HCT116 (cell line): Measurements from ENCODE around the gene GNAO1. TPM values are rescaled to one million over a fixed set of nuclear protein-coding genes. Genes with fewer than 3 reads are reported as not detected.

Experiments used
- ATAC-seq: fragments of 200-7000 bp; cut with Tn5 transposase; 2 replicates; pipeline ENCODE4 v1.9.1; 2020; ENCODE audit warnings: mild to moderate bottlenecking, moderate library complexity
- BruUV-seq: library from RNA; stranded (reverse); fragments of 400-500 nt; replicated peaks from 2 replicates; lab custom pipeline; 2021; lab: Mats Ljungman, UMichigan
- CTCF ChIA-PET: fragments of 300-600 bp; sonication (Branson Sonifier 250); formaldehyde crosslinking; loops from one replicate; lab custom pipeline; 2021; ENCODE audit warnings: antibody characterized with exemption; lab: Charles Lee
- POLR2A ChIA-PET: fragments of 300-600, 350-600 bp; sonication (Branson Sonifier 250); formaldehyde crosslinking; loops from one replicate; lab custom pipeline; 2021; ENCODE audit warnings: antibody characterized with exemption; lab: Charles Lee
- RAD21 ChIA-PET, 2 experiments: fragments of 300-600 bp; sonication (Branson Sonifier 250); formaldehyde crosslinking; loops; one replicate each; lab custom pipeline; 2023; ENCODE audit warnings: low total read pairs in 2 of 2; ENCODE audit not compliant: uncharacterized antibody in 2 of 2, unreplicated experiment in 2 of 2, low non-redundant PET in 1 of 2; lab: Charles Lee
- DNase-seq: peaks from one replicate; pipeline ENCODE4 v3.0.0-alpha.2; 2010; ENCODE audit warnings: low read depth, low spot score
- H2AFZ ChIP-seq: fragments of 200-600 bp; shearing (Covaris generic), sonication (generic); 2 replicates; pipeline ENCODE4 v1.6.1; 2017; ENCODE audit warnings: low read depth, mixed run types, mixed read lengths, antibody characterized with exemption, low read length; ENCODE audit not compliant: poor library complexity, severe bottlenecking
- H3K27ac ChIP-seq: 2 replicates; pipeline ENCODE4 v1.5.1; 2012; ENCODE audit warnings: low read depth, low read length
- H3K27me3 ChIP-seq: fragments of 200-600 bp; sonication (generic); 2 replicates; pipeline ENCODE4 v1.6.1; 2016; ENCODE audit warnings: mixed run types, low read length, mixed read lengths; ENCODE audit not compliant: insufficient read depth
- H3K36me3 ChIP-seq, 2 experiments: fragments of 200-500 bp in 1 of 2; fragments of 200-600 bp in 1 of 2; sonication (Bioruptor generic) in 1 of 2; sonication (generic) in 1 of 2; 2 replicates each; pipeline versions ENCODE4 v1.5.1 to v1.6.1; 2014 to 2016; ENCODE audit warnings: low read length in 2 of 2, inconsistent platforms in 1 of 2, mixed read lengths in 1 of 2, mixed run types in 1 of 2; ENCODE audit not compliant: insufficient read depth in 2 of 2, control insufficient read depth in 1 of 2
- H3K4me1 ChIP-seq, 2 experiments: fragments of 200-600 bp in 1 of 2; sonication (generic) in 1 of 2; 2 replicates each; pipeline versions ENCODE4 v1.5.1 to v1.6.1; 2012 to 2017; ENCODE audit warnings: low read length in 2 of 2, inconsistent platforms in 1 of 2, mild to moderate bottlenecking in 1 of 2, mixed read lengths in 1 of 2, mixed run types in 1 of 2, moderate library complexity in 1 of 2; ENCODE audit not compliant: insufficient read depth in 2 of 2, control insufficient read depth in 1 of 2
- H3K4me2 ChIP-seq: fragments of 200-600 bp; sonication (generic); 2 replicates; pipeline ENCODE4 v1.6.1; 2017; ENCODE audit warnings: mixed run types, low read length, mixed read lengths
- H3K4me3 ChIP-seq, 2 experiments: fragments of 200-600 bp in 1 of 2; sonication (generic) in 1 of 2; replicated peaks in 1 of 2; 2 replicates each; pipeline ENCODE4 v1.5.1; 2011 to 2016; ENCODE audit warnings: low read length in 2 of 2, control low read depth in 1 of 2, low read depth in 1 of 2, mild to moderate bottlenecking in 1 of 2, mixed read lengths in 1 of 2, mixed run types in 1 of 2
- H3K79me2 ChIP-seq: fragments of 200-600 bp; sonication (generic); 2 replicates; pipeline ENCODE4 v1.6.1; 2017; ENCODE audit warnings: mild to moderate bottlenecking, mixed run types, low read length, moderate library complexity, mixed read lengths; ENCODE audit not compliant: insufficient read depth
- H3K9ac ChIP-seq: fragments of 200-600 bp; sonication (generic); 2 replicates; pipeline ENCODE4 v1.6.1; 2016; ENCODE audit warnings: low read length, mixed read lengths
- H3K9me2 ChIP-seq: fragments of 200-600 bp; sonication (generic), shearing (Covaris generic); 2 replicates; pipeline ENCODE4 v1.6.1; 2017; ENCODE audit warnings: mixed run types, mild to moderate bottlenecking, moderate library complexity; ENCODE audit not compliant: insufficient read depth
- H3K9me3 ChIP-seq, 2 experiments: fragments of 200-500 bp in 1 of 2; fragments of 200-600 bp in 1 of 2; sonication (Bioruptor generic) in 1 of 2; sonication (generic) in 1 of 2; 2 replicates each; pipeline ENCODE4 v1.6.1; 2014 to 2017; ENCODE audit warnings: low read length in 2 of 2, mixed read lengths in 2 of 2, inconsistent platforms in 1 of 2, low read depth in 1 of 2, mild to moderate bottlenecking in 1 of 2, mixed run types in 1 of 2, moderate library complexity in 1 of 2; ENCODE audit not compliant: control insufficient read depth in 1 of 2, insufficient read depth in 1 of 2
- H4K20me1 ChIP-seq: fragments of 200-600 bp; sonication (generic), shearing (Covaris generic); 2 replicates; pipeline ENCODE4 v1.6.1; 2017; ENCODE audit warnings: mixed run types, mild to moderate bottlenecking, moderate library complexity; ENCODE audit not compliant: insufficient read depth
- EGR1 ChIP-seq: IDR thresholded peaks from 2 replicates; pipeline ENCODE4 v1.6.1; 2012; ENCODE audit warnings: low read depth
- ELF1 ChIP-seq: IDR thresholded peaks from 2 replicates; pipeline ENCODE4 v1.6.1; 2012; ENCODE audit warnings: low read depth, borderline replicate concordance
- EZH2phosphoT487 ChIP-seq: fragments of 200-600 bp; IDR thresholded peaks from 2 replicates; pipeline ENCODE4 v1.6.1; 2018; ENCODE audit warnings: antibody characterized with exemption, borderline replicate concordance
- FOSL1 ChIP-seq: IDR thresholded peaks from 2 replicates; pipeline ENCODE4 v1.6.1; 2012; ENCODE audit warnings: low read depth
- JUND ChIP-seq: IDR thresholded peaks from 2 replicates; pipeline ENCODE4 v1.6.1; 2012
- SIN3A ChIP-seq: IDR thresholded peaks from 2 replicates; pipeline ENCODE4 v1.6.1; 2012; ENCODE audit warnings: low read depth
- SP1 ChIP-seq: IDR thresholded peaks from 2 replicates; pipeline ENCODE4 v1.6.1; 2012; ENCODE audit warnings: low read depth
- SRF ChIP-seq: IDR thresholded peaks from 2 replicates; pipeline ENCODE4 v1.6.1; 2012; ENCODE audit warnings: low read depth
- ZFX ChIP-seq: fragments of 450-650 bp; IDR thresholded peaks from 2 replicates; pipeline ENCODE4 v1.6.1; 2017
- ZNF274 ChIP-seq: fragments of 200-500 bp; sonication (Bioruptor generic); IDR thresholded peaks from 2 replicates; pipeline ENCODE4 v1.6.1; 2014; ENCODE audit warnings: mild to moderate bottlenecking, low read depth, low read length, inconsistent platforms
- intact Hi-C: fragments of 100-400 bp; cut with micrococcal nuclease; formaldehyde crosslinking; loops from 2 replicates; pipeline ENCODE4 v1.10.0; 2022
- total RNA-seq: library from RNA; stranded (reverse); gene quantifications from one replicate; pipeline ENCODE4 v1.2.1, GENCODE V29; 2021; ENCODE audit not compliant: unreplicated experiment

Gene GNAO1
- total RNA-seq, 1 experiment from 2014 or later = 0.12 TPM

DNA sequence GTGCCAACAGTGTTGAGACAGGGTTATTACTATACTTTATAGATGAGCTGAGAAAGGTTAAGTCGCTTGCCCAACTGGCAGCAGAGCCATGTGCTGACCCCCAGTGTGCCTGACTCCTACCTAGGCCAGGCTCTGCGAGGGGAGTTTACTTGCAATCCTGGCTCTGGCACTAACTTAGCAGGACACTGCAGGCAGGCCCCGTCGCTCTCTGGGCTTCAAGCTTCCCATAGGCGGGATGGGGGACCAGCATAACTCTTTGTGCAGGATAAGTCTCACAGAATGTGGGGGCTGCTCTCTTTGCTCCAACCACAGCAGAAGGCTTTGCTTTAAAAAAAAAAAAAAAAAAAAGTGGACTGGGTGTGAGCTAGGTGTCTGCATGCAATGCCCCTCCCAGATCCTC is 102.7 kb downstream of the GNAO1 start:
- TF ChIP-seq JUND = no peak
- ATAC-seq (no peak), DNase-seq (no peak)
- Histone ChIP-seq H3K9ac (no peak overlapping the region), H3K27ac (no peak overlapping the region), H3K9me2 (no peaks in the 10 kb centered on the region), H3K4me1 (no peaks in the 10 kb centered on the region), H3K4me2 (no peak overlapping the region), H3K27me3 (peaks cover 5% of the 10 kb centered on the region; the same call in 1 of the 2 replicates), H4K20me1 (no peaks in the 10 kb centered on the region), H3K4me3 (no peak overlapping the region), H3K9me3 (no peaks in the 10 kb centered on the region), H3K36me3 (no peaks in the 10 kb centered on the region), H3K79me2 (no peaks in the 10 kb centered on the region), H2AFZ (no peak overlapping the region)
- CTCF ChIA-PET = no interaction called here
- RAD21 ChIA-PET = no interaction called here
- intact Hi-C loops = no loop called here
- POLR2A ChIA-PET = no interaction called here
- BruUV-seq = no TSS peak

DNA sequence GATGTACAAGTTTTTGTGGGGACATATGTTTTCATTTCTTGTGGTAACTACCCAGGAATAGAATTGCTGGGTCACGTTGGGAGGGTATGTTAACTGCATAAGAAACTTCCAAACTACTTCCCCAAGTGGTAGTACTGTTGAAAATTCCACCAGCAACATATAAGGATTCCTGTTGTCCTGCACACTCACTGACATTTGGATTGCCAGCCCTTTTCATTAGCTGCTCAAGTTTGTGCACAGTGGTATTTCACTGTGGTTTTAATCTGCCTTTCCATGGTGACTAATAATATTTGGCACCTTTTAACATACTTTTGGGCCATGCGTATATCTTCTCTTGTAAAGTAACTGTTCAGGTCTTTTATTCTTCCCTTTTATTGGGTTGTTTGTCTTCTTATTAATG is 103.3 kb downstream of the GNAO1 start:
- H3K4me1 ChIP-seq = no peaks in the 10 kb centered on the region
- ATAC-seq = no peak
- H3K4me3 ChIP-seq = no peak overlapping the region
- no peak for TF ChIP-seq ZNF274
- TF ChIP-seq EZH2phosphoT487 = no peak
- TF ChIP-seq SP1 = no peak
- TF ChIP-seq SIN3A = no peak
- TF ChIP-seq EGR1 = no peak
- no peak for TF ChIP-seq ZFX
- no peak for TF ChIP-seq SRF
- TF ChIP-seq FOSL1 = no peak
- TF ChIP-seq ELF1 = no peak
- H3K27ac ChIP-seq = no peak overlapping the region
- no TSS peak for BruUV-seq
- intact Hi-C loops = no loop called here
- ChIA-PET POLR2A (no interaction called here), RAD21 (no interaction called here), CTCF (no interaction called here)
- H3K4me2 ChIP-seq = no peak overlapping the region
- H3K36me3 ChIP-seq = no peaks in the 10 kb centered on the region
- no peak for DNase-seq
- peaks cover 5% of the 10 kb centered on the region; the same call in 1 of the 2 replicates for H3K27me3 ChIP-seq
- no peaks in the 10 kb centered on the region for H4K20me1 ChIP-seq
- no peak overlapping the region for H2AFZ ChIP-seq
- H3K9me2 ChIP-seq = no peaks in the 10 kb centered on the region
- no peak overlapping the region for H3K9ac ChIP-seq
- no peaks in the 10 kb centered on the region for H3K79me2 ChIP-seq
- no peaks in the 10 kb centered on the region for H3K9me3 ChIP-seq
